ENCODE results near the gene ZMAT5.

DNA sequence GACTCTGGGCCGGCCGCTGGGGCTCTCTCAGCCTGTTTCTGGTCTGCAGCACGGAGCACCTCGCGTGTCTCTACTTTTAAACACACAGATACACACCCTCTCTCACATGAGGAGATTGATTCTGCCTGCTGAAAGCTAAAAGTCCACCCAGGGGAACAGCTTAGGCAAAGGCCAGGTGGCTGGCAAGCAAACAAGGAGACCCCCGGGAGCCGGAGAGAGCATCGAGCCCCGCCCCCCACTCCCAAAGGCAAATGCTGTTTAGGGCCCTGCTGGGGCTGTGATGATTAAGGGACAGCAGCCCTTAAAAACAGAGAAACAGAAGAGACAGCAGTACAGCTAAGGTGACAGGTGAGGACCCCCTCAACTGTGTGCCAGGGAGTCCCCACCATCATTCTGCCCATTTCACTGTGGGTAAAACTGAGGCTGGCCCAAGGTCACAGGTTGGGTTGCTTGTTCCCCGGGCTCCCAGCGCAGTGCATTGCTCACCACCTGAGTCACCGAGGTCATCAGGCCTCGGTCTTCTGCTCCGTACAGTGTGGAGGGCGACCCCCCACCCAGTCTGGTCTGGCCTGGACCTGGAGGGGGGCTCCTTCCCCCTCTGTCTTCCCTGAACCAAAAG is 40.2 kb downstream of the ZMAT5 start:
- TF ChIP-seq, protein P1, sequence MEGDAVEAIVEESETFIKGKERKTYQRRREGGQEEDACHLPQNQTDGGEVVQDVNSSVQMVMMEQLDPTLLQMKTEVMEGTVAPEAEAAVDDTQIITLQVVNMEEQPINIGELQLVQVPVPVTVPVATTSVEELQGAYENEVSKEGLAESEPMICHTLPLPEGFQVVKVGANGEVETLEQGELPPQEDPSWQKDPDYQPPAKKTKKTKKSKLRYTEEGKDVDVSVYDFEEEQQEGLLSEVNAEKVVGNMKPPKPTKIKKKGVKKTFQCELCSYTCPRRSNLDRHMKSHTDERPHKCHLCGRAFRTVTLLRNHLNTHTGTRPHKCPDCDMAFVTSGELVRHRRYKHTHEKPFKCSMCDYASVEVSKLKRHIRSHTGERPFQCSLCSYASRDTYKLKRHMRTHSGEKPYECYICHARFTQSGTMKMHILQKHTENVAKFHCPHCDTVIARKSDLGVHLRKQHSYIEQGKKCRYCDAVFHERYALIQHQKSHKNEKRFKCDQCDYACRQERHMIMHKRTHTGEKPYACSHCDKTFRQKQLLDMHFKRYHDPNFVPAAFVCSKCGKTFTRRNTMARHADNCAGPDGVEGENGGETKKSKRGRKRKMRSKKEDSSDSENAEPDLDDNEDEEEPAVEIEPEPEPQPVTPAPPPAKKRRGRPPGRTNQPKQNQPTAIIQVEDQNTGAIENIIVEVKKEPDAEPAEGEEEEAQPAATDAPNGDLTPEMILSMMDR (IDR thresholded peaks at IDR 0.05; ENCODE audit: insufficient read depth, low read length, poor library complexity, severe bottlenecking), result no peak
- TF ChIP-seq EZH2phosphoT487 (conservative IDR thresholded peaks at IDR 0.05; ENCODE audit: low read length), result no peak

Measured in SU-DHL-6 (cell line).